Activated CD4-positive, alpha-beta T cell treated with anti-CD3 and anti-CD28 coated beads, Interleukin-2, amount 10 ng/mL, durations not matched to agents 7 days and 5 days (primary cell): ENCODE results near the gene ZNF385B. TPM values are rescaled to one million over a fixed set of nuclear protein-coding genes. Genes with fewer than 3 reads are reported as not detected.

Source experiments
- CTCF ChIA-PET: fragments of 350-600 bp; sonication (Branson Sonifier 250); formaldehyde crosslinking; loops from one replicate; lab custom pipeline; 2021; ENCODE audit warnings: antibody characterized with exemption; lab: Charles Lee
- POLR2A ChIA-PET: fragments of 350-600 bp; sonication (Branson Sonifier 250); formaldehyde crosslinking; loops from one replicate; lab custom pipeline; 2021; ENCODE audit warnings: antibody characterized with exemption; lab: Charles Lee
- DNase-seq: peaks from one replicate; pipeline ENCODE4 v3.0.0-alpha.2; 2020
- H3K27ac Mint-ChIP-seq: one replicate; pipeline ENCODE4 v1.8.0; 2021; ENCODE audit warnings: mild to moderate bottlenecking, moderate library complexity, mixed read lengths
- H3K27me3 Mint-ChIP-seq: one replicate; pipeline ENCODE4 v1.8.0; 2021; ENCODE audit warnings: mixed read lengths
- H3K36me3 Mint-ChIP-seq: one replicate; pipeline ENCODE4 v1.8.0; 2021; ENCODE audit warnings: low read depth, mixed read lengths
- H3K4me1 Mint-ChIP-seq: one replicate; pipeline ENCODE4 v1.8.0; 2021; ENCODE audit warnings: mixed read lengths
- H3K4me3 Mint-ChIP-seq: one replicate; pipeline ENCODE4 v1.8.0; 2021; ENCODE audit warnings: mild to moderate bottlenecking, moderate library complexity, mixed read lengths
- H3K9me3 Mint-ChIP-seq: one replicate; pipeline ENCODE4 v1.8.0; 2021; ENCODE audit warnings: mixed read lengths
- microRNA-seq: library from miRNA; unstranded; fragments of <30 nt; microRNA quantifications from one replicate; pipeline ENCODE4 v1.2.0, GENCODE V29; 2021; ENCODE audit warnings: borderline microRNAs expressed, borderline replicate concordance
- total RNA-seq, 2 experiments: library from RNA; stranded (reverse); gene quantifications; one replicate each; pipeline ENCODE4 v1.2.3, GENCODE V29; 2021

Gene ZNF385B
- total RNA-seq, 2 experiments from 2014 or later: not detected

DNA sequence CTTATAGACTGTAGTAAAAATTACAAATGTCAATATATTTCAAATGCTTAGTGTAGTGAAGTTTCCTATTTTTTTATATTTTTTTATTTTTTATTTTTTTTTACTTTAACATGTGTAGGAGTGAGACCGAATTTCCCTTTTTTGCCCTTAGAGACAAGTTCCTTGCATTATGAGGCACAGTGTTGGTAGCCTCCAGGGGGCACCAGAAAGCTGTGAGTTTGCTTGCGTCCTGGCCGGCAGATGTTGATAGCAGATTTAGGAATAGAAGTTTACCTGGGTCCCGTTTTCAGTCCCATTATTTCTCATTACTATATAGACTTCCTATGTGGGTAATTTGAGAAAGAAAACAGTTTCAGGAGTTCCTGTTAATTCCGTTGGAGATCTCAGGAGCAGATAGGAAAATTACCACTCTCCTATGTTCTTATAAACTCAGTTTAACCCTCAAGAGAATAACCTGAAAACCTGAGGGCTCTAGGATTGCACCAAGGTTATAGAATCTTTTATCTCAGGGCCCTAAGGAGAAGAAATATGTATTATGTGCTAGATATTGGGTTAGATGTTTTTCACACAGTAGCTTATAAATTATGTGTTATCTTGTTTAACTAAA lies 439.3 kb downstream of the ZNF385B start:
- peaks cover 29% of the 10 kb centered on the region for H3K27me3 Mint-ChIP-seq
- no peaks in the 10 kb centered on the region for H3K36me3 Mint-ChIP-seq
- H3K4me1 Mint-ChIP-seq: no peaks in the 10 kb centered on the region
- peak; percentile 49 for DNase-seq
- no peaks in the 10 kb centered on the region for H3K9me3 Mint-ChIP-seq
- CTCF ChIA-PET: interaction anchor here (0.9 to 1.2 kb wide), 3 partner anchors 9 to 18 kb away, joined by 3 to 6 read pairs (median 4); no protein-coding TSS in a partner anchor
- no peak overlapping the region for H3K27ac Mint-ChIP-seq
- H3K4me3 Mint-ChIP-seq: no peak overlapping the region
- POLR2A ChIA-PET: no interaction called here

DNA sequence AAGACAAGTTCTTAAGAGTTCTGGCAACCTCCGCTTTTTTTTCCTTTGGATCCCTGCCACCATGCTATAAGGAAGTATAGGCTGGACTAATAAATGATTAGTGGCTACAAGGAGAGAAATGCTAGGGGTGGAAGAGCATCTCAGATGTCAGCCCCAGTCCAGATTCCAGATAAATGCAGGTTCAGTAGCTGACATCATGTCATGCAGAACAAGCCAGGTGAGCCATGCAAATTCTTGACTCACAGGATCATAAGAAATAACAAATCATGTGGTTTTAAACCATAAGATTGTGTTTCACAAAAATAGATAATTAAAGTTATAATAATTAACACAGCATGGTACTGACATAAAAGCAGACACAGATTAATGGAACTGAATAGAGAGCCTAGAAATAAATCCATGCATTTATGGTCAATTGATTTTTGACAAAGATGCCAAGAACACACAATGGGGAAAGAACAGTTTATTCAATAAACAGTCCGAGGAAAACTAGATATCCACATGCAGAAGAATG lies 443.9 kb downstream of the ZNF385B start:
- ChIA-PET CTCF (no interaction called here), POLR2A (no interaction called here)
- DNase-seq: no peak
- Mint-ChIP-seq H3K36me3 (no peaks in the 10 kb centered on the region), H3K27me3 (peaks cover 23% of the 10 kb centered on the region), H3K4me1 (no peaks in the 10 kb centered on the region), H3K4me3 (no peak overlapping the region), H3K9me3 (no peaks in the 10 kb centered on the region), H3K27ac (no peak overlapping the region)

DNA sequence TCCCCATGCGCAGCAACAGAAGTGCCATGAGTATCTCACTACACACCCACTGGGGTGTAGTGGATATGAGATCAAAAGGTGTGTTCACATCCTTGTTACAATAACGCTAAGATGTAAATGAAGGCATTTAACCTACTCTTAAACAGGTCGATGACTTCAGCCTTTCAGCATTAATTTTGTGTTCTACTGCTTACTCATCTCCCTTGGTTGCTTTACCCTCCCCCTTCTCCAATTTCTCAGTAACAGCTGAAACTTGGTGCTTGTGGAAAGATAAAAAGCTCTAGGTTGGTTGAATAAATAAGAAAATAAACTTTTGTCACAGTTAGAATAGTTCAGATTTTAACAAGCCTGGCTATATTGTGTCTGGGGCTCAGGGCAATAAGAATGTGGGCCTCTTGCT lies 449.3 kb downstream of the ZNF385B start:
- no peaks in the 10 kb centered on the region for H3K36me3 Mint-ChIP-seq
- peaks cover 23% of the 10 kb centered on the region for H3K27me3 Mint-ChIP-seq
- H3K27ac Mint-ChIP-seq: no peak overlapping the region
- POLR2A ChIA-PET: no interaction called here
- H3K4me1 Mint-ChIP-seq: peaks cover 2% of the 10 kb centered on the region
- H3K4me3 Mint-ChIP-seq: no peak overlapping the region
- no peak for DNase-seq
- CTCF ChIA-PET: no interaction called here
- H3K9me3 Mint-ChIP-seq: no peaks in the 10 kb centered on the region

DNA sequence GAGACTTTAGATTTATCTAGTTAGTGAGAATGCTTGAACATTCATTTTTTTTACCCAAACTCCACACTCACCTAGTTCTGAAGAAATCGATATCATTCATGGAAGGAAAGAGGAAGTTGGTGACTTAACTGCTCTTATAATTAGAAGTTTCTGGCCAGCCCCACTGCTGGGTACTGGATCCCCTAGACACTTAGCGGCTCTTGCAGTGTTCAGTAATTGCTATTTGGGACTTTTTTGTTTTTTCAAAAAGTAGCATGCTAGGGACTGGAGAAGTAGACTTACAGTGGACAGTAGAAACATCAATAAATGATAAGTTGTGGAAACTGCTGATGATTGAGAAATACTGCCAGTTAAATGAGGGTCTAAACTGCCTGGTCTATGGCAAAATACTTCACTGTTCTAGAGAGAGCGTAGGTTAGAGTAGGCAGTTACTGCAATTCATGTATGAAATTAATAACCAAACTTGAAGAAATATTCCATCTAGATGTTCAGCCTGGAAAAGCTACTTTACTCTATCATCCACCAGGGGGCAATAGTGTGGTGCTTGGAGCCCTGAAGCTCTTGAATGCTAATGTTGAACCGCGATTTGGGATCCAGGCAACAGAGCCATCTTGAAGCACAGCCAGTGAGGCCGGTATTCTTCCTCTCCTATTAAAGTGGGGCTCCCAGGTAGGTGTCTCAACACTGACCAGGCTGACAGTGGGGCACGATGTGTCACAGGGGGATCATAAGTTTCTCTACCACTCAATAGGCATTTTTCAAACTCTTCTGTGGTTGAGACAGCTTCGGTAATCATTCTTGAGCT lies 450.7 kb downstream of the ZNF385B start:
- Mint-ChIP-seq H3K9me3 (no peaks in the 10 kb centered on the region), H3K27me3 (peaks cover 26% of the 10 kb centered on the region), H3K4me1 (peaks cover 2% of the 10 kb centered on the region), H3K4me3 (no peak overlapping the region), H3K27ac (no peak overlapping the region), H3K36me3 (no peaks in the 10 kb centered on the region)
- DNase-seq: peak; percentile 35
- ChIA-PET POLR2A (no interaction called here), CTCF (no interaction called here)

DNA sequence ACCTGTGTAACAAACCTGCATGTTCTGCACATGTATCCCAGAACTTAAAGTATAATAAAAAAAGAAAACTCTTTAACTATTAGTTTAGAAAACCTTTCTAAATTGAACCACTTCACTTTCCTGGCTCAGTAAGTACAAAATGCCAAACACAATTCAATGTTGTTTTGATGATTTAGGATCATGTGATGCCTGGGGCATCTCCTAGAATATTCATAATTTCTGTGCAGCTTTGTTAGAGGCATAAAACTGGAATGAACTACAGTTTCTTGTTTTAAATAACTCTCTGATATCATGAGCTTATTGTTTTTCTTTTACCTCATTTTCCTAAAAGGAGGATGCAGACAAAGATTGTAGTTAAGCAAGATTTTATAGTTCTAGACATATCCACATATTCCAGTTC lies 457.8 kb downstream of the ZNF385B start:
- ChIA-PET POLR2A (no interaction called here), CTCF (interaction anchor here (1.2 kb wide), 1 partner anchor 19 kb away, joined by 4 read pairs; no protein-coding TSS in a partner anchor)
- Mint-ChIP-seq H3K27me3 (peaks cover 17% of the 10 kb centered on the region), H3K27ac (no peak overlapping the region), H3K4me1 (no peaks in the 10 kb centered on the region), H3K4me3 (no peak overlapping the region), H3K36me3 (no peaks in the 10 kb centered on the region), H3K9me3 (no peaks in the 10 kb centered on the region)
- DNase-seq: no peak

DNA sequence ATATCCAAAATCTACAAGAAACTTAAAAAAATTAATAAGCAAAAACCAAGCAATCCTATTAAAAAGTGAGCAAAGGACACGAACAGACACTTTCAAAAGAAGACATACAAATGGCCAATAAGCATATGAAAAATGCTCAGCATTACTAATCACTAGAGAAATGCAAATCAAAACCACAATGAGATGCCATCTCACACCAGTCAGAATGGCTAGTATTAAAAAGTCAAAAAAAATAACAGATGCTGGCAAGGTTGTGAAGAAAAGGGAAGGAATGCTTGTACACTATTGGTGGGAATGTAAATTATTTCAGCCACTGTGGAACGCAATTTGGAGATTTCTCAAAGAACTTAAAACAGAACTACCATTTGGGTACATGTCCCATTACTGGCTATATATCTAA lies 467.9 kb downstream of the ZNF385B start:
- DNase-seq: no peak
- H3K36me3 Mint-ChIP-seq: no peaks in the 10 kb centered on the region
- ChIA-PET CTCF (no interaction called here), POLR2A (no interaction called here)
- no peak overlapping the region for H3K27ac Mint-ChIP-seq
- H3K4me3 Mint-ChIP-seq: no peak overlapping the region
- peaks cover 3% of the 10 kb centered on the region for H3K27me3 Mint-ChIP-seq
- H3K4me1 Mint-ChIP-seq: no peaks in the 10 kb centered on the region
- H3K9me3 Mint-ChIP-seq: no peaks in the 10 kb centered on the region

Small RNAs within 50 kb of the gene (microRNA-seq; reads per million reads assigned to microRNA genes)
- not detected for gene MIR1258

Other genes with a start within 250 kb of the ZNF385B start
- 10 to 100 TPM; 21.9 to 24.0 TPM for gene CWC22, start 145.7 kb upstream of the ZNF385B start, total RNA-seq